NK-92 treated with Interleukin-12 subunit alpha and Interleukin-12 subunit beta, amount 100 ng/mL, for 24 hours (cell line): ENCODE results near the gene NRGN.

Source experiments
- DNase-seq: peaks from one replicate; lab custom pipeline; 2025; lab: John Stamatoyannopoulos, UW

Gene NRGN

GRCh38 chr11:124739479-124740276 lies at the start of gene NRGN:
Gene NRGN, plus strand, starts transcription at chr11:124739942. Its CDS starts 143 bp downstream, at chr11:124740085.
- DNase-seq, result no peak

GRCh38 chr11:124693142-124693541 lies 46.6 kb upstream of the NRGN start:
- no peak for DNase-seq

- DNase-seq, result no peak
These were observed 40.2 kb upstream of the NRGN start for GRCh38 chr11:124699547-124699946.

- no peak for DNase-seq
These were observed 39.7 kb upstream of the NRGN start for GRCh38 chr11:124700028-124700427.

GRCh38 chr11:124707829-124708228 lies 31.9 kb upstream of the NRGN start:
- DNase-seq, result no peak

GRCh38 chr11:124712392-124712791 lies 27.4 kb upstream of the NRGN start:
- no peak for DNase-seq

GRCh38 chr11:124716591-124716990 lies 23.2 kb upstream of the NRGN start:
- DNase-seq, result no peak

GRCh38 chr11:124717421-124717785 lies 22.3 kb upstream of the NRGN start:
- no peak for DNase-seq

- no peak for DNase-seq
These were observed 21.7 kb upstream of the NRGN start for GRCh38 chr11:124717786-124718651.

GRCh38 chr11:124718801-124719200 lies 20.9 kb upstream of the NRGN start:
- DNase-seq, result no peak

GRCh38 chr11:124719534-124719933 lies 20.2 kb upstream of the NRGN start:
- no peak for DNase-seq

GRCh38 chr11:124722176-124722575 lies 17.6 kb upstream of the NRGN start:
- DNase-seq, result no peak

GRCh38 chr11:124724979-124725718 lies 14.6 kb upstream of the NRGN start:
- no peak for DNase-seq

- no peak for DNase-seq
These were observed 14.0 kb upstream of the NRGN start for GRCh38 chr11:124725719-124726105.

GRCh38 chr11:124727474-124727873 lies 12.3 kb upstream of the NRGN start:
- no peak for DNase-seq

GRCh38 chr11:124728134-124728533 lies 11.6 kb upstream of the NRGN start:
- no peak for DNase-seq

GRCh38 chr11:124729571-124729970 lies 10.2 kb upstream of the NRGN start:
- no peak for DNase-seq

- DNase-seq, result no peak
These were observed 7.5 kb upstream of the NRGN start for GRCh38 chr11:124732230-124732629.

- no peak for DNase-seq
These were observed 3.0 kb upstream of the NRGN start for GRCh38 chr11:124736736-124737135.

GRCh38 chr11:124737638-124738305 lies 2.0 kb upstream of the NRGN start:
- DNase-seq, result no peak

- no peak for DNase-seq
These were observed 846 bp upstream of the NRGN start for GRCh38 chr11:124738713-124739478.
